ENCODE results near the gene CPA3.

CPA3 gene

DNA sequence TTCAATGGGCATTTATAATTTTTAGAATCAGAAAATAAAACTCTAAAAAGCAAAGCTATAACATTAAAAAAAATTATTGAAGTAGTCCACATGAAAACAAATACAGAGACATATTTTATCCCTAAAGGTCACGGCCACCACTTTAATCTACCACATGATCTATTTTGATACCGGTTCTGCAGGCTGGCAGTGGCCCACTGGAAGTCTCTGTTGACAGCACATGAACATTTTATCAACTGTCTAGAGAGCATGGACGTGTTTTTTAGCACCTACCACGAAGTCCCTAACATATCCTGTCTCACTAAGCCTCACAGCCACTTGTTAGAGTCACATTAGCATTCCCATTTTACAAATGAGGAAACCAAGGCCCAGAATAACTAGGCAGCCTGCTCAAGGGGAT lies 1.8 kb upstream of the CPA3 start:
- DNase-seq = no peak

DNA sequence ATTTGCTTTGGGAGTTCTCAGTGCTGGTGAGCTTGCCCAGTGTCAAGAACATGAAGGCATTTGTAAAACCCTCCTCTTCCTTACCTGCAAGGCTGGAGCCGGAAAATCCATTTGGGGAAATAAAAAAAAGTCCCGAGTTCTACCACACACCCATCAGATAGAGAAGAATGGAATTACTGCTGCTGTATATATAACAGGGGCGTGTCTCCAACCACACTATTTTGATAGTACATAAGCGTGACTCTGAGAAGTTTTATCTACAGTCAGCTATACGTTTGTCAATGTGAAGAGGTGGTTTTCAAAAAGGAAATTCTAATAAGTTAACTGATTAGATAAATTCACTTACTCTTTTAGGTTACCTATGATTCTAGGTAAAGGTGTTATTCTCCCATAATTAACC lies 1.3 kb upstream of the CPA3 start:
- no peak for DNase-seq

DNA sequence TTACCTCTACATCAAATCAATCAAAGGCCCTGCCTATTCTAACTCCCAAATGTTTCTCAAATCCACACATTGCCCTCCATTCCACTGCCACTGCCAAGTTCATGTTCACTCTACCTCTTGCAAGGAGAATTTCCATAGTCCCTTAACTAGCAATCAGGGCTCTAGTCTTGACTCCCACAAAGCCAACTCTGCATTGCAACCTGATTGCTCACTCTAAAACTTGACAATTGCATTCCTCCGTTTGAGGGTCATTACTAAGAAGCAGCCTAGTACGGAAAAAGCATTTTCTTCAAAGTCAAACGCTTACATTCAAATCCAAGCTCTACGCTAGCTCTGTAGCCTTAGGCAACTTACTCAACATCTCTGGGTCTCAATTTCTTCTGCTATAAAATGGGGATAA lies 1.2 kb downstream of the CPA3 start:
- no peak for DNase-seq

DNA sequence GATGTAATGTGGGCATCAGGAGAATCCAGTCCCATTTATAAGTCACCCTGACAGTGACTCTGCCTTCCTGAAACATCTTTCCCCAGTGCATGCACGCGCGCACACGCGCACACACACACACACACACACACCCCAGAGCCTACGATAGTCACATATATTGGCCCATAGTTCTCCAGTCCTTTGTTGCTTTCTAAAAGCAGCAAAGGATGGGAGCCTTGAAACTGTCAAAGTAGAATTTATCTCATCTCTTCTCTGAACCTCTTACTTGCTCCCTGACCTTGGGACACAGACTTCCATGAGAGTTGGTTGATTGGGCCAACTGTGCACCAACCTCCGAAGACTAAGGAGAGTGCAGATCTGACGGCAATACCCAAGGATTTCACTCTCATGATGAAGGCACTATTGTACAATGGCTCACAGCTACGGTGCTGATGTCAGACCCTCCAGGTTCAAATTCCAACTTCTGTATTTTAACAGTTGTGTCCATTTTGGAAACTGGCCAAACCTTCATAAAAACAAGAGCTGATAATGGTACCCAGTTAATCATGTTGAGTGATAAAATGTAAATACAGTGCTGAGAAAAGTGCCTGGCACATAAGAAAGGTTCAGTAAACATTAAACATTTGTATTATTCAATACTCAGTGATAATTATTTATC lies 8.3 kb downstream of the CPA3 start:
- DNase-seq = no peak

DNA sequence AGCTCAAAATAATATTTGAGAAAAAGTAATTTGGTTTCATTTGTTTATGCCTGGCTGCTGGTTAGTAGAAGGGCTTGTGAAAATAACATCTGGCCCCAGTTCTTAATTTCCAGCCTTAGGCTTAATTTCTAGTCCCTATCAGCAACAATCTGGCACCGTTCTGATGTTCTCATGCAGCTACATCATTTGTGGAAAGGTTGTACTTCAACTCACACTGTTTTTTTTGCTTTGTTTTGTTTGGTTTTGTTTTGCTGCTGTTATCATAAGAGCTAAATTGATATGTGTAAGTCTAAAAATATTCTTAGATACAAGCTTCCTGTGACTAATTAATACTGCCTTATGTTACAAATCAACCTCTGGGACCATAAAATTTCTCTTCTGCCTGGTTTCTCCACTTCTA lies 8.9 kb downstream of the CPA3 start:
- no peak for DNase-seq

DNA sequence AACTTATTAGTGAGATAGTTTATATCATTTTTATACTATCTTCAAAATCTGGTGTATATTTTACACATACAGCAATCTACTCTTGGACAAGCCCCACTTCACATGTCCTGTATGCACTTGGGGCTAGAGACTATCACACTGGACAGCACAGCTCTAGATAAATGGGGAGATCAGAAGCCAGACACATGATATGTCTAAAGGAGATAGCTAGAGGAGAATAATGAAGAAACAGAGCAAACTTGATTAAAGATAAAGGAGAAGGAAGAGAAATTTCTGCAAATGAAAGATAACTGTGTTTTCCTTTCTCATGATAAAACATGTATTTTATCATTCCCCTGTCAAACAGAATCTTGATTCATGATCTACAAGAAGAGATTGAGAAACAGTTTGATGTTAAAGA lies 13.0 kb downstream of the CPA3 start:
- no peak for DNase-seq

DNA sequence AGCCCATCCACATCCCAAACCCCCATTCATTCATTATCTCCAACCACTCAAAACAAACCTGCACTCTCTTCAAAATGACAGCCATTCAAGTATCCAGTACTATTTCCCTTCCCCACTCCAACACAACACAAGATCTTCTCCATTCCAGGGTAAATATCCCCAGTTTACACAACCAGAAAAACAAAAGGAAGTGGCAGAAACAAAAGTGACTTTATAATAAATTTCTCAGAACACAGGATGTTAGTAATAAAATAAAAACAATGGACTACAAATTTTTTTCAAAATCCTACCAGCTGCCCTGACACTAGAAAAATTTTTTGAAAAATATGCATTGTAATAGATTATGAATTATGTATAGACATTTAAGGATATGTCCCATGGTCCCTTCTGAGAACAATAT lies 14.2 kb downstream of the CPA3 start:
- DNase-seq = no peak

DNA sequence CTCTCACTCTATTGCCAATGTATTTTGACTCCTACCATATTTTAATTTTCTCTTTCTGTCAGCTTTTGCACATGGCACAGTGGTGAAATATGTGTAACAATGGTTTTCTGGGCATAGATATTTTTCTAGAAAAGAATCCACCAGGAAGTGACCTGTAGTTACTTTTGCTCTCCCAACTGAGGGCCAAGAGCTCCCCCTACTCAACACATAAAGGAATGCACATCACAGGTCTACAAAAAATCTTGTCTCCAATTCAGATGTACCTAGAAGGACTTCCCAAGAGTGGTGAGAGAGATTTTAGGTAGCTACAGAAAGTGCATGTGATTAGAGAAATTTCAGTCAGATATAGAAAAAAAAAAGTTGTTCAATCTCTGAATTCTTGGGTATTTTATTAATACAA lies 15.6 kb downstream of the CPA3 start:
- no peak for DNase-seq

DNA sequence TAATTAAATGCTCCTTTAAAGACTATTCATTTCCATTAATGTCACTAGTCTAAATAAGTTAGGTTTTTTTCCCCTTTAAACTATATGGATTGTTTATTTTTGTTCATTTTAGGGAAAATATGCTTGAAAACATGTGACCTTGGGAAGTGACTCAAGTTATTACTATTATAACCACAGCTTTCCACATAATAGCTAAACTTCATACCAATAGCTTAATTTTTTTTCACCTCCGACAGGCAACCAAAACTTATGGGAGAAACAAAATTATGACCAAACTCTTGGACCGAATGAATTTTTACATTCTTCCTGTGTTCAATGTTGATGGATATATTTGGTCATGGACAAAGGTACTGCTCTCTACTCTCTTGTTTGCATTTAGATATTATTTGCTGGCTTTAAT lies 16.2 kb downstream of the CPA3 start:
- DNase-seq = no peak

DNA sequence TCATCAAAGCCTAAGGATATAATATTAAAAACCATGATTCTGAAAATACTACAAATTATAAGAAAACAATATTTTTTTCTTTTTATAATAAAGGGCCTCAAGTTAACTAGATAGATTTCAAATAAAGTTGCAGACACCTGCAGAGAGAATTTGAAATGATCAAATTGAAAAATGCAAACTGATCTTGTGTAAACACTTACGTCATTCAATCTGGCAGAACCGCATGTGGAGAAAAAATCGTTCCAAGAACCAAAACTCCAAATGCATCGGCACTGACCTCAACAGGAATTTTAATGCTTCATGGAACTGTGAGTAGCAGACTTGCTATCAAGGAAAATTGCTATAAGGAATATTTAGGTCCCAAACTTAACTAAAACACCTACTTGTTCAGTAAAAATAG lies 17.2 kb downstream of the CPA3 start:
- DNase-seq = no peak

DNA sequence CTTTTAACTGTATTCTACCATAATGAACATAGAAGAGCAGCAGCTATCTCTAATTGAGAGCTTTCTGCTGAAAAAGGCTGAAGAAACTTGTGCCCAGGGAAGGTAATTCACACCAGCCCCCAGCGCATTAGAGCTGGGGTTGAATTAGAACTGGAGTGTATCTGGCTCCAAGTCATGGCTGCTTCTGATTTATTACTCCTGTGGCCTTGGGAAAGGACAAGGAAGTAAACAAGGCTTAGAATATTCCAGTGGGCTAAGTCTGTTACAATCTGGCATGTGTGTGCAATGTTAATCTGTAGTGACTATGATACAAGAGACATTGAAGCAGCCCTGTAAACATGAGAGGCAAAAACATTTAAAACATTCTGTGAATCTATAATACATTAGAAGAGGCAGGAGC lies 18.1 kb downstream of the CPA3 start:
- DNase-seq = no peak

DNA sequence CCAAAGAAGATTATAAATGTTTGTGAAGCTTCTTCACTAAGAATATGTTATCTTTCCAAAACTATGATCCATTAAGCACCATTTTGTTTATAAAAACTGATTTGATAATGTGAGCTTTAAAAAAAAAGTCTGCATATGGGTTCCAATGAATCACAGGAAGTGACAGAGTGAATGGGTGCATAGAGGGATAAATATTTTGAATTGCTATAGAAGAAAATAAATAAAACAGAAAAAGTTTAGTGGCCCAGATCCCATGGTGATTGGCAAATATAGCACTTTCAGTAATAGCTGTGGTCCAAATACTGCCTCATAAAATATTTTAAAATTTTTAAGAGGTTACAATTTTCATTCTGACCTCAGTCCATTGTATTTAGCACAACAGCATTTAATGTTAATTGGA lies 19.2 kb downstream of the CPA3 start:
- DNase-seq = no peak

DNA sequence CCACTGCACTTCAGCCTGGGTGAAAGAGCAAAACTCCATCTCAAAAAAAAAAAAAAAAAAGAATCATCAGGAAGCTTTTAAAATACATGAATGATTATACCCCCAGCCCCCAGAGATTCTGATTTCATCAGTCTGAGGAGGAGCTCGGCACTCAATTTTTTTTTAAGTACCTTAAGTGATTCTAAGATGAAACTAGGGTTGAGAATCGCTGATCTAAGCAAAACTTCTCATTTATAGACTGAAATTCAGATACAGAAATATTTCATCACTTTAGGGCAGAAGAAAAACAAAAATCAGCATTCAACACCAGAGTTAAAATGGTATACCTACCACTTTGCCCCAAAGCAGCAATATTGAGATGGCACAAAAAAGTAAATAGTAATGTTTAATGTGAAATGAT lies 24.7 kb downstream of the CPA3 start:
- DNase-seq = no peak

DNA sequence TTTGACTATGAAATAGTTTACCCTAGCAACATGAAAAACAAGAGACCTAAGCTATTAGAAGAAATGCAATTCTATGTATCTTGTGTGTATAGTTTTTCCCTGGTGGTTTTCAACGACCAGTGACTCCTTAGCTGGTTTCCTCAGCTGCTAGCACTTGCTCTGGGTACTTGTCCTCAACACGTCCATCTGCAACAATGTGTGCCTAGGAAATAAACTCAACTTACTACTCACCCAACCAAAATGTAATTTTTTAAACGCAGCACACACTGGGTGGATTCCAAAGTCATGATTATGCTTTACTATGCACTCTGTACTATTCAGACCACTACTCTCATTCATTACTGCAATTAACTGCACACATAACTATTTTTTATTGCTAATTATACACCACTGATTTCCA lies 31.0 kb downstream of the CPA3 start:
- DNase-seq = no peak

DNA sequence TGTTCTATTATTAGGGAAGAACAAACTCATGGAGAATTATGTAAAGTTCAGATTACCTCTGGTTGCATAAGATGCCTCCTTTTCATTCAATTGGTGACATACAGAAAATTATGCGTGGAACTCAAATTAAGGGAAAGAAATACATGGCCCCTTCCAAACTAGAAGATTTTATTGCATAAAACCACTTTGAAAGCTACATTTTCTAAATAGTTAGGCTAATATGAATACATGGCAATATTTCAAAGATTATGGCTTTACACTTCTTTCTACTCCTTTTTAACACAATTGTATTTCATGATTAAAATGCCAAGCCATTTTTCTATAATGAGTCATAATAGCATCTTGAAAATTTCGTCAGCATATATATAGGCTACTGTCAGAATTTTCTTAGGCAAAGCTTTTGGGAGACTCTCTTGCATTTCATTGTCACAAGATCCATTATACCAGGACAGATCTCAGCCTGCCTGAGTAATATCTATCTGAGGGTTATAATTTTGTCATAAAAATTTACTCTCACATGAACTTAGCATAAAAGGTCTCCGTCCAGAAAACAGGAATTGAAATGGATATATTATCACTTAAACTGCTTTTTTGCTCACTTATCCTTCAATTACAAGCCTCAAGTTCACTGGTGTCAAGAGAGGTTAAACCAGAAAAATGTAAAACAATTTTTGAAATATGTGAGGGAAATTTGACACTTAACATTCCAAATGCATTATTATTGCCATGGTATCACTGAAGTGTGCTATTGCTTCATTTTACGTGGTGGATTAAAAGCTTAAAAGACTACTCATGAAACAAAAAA lies 37.1 kb downstream of the CPA3 start:
- DNase-seq = no peak

DNA sequence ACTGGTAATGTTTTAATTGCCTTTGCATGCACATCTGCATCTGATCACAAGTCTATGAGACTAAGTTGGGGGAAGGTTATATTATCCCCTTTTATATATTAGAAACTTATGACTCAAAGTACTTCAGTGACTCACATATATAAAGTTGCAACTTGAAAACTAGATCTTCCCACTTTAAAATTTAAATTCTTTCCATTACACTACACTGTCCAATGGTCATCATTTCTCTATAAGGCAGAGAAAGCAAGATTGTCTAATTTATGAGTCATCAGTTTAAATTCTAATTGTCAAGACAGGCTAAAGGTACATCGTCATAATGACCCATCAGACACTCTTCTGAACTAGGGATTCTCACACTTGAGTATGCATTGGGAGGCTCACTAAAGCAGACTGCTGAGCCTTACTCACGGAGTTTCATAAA lies 37.9 kb downstream of the CPA3 start:
- DNase-seq = no peak

DNA sequence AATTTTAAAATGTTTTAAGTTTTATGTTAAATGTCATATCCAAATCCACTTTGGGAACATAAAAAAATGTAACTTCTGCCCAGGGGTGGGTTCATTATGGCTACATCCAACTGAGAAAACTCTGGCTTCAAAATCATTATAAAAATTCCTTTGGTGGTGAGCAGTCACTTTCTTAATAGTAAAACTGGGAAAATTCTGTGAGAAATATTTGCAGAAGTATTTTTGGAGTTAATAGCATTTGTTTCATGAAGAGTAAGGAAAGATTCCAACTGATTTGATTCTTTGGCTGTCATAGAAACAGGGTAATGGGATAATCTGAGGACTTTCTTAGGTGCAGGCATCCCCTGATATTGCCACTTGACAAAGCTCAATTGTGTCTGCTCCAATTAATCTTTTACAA lies 38.8 kb downstream of the CPA3 start:
- DNase-seq = no peak

DNA sequence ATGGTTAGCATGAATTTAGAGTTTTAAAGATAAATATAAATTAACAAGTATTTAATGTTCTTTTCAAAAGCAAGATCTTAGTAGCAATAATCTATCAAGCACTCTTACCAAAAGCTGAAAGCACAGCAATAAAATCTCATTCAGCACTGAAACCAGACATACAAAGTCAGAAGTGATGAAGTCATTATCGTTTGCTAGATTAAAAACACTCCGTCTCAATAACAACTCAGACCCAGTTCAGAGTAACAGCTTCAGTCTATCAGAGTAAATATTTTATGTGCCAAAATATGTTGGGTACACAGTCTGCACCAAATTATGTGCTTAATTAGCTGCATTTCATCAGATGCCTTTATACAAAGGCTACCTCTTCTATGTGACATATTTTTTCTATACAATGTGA lies 41.6 kb downstream of the CPA3 start:
- no peak for DNase-seq

DNA sequence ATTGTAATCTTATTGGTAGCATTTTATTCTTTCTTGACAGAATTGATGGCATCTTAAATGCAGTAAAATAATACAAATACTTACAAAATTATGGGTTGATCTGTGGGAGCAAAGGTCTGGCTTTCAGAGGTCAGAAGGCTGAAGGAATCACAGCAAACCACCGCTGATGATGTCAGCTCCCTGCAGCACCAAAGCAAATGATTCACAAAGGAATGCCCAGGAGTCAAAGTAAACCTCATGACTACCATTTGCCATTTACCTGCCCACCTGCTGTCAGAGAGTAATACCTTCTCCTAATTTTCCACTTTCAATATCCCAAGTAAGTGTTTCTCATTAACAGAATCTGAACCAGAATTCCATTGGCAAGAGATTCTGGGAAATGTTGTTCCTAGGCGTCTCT lies 46.1 kb downstream of the CPA3 start:
- no peak for DNase-seq

DNA sequence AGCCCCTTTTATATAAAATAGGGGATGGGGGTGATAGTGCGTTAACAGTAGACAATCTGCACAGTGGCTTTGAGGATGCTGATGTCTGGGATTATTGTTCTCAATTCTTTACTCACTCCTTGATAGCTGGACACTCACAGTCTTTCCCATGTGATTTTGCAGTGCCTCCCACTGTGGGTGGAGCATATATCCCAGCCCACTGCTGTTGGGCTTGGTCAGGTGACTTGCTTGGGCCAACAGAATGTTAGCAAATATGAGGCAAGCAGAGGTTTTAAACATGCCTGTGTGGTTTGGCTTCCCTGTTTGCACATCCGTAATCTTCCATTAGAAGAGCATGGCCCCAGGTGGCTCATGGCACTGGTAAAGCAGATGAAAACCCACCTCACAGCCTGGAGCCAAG lies 46.5 kb downstream of the CPA3 start:
- no peak for DNase-seq

DNA sequence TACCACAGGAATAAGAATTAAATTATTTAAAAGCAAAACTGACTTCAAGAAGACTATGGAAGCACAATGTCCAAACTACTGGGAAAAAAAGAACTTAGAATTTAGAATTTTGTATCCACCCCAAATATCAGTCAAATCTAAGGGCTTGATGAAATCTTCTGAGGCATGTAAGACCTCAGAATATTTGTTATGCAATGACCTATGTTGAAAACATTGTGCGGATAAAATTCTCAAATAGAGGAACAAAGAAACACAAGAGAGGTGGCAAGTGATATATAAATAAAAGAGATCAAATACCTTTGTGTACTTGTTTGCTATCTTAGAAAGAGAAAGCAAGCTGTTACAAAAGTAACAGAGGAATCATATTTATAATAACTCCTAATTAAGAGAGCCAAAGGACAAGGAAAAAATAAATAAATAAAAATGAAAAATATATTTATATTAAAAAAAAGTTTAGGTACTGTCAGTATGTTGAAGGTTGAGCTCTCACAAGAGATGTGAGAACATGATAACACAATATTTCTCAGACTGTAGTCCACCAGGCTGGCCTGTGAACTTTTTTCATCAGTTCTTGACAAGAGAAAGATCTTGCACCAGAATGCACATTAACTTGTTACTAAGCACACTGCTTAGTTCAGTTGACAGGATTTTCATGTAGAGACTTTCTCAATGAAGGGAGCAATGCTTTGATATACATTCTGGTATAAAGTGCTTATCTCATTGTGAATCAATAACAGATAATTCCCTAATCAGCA lies 50.0 kb downstream of the CPA3 start:
- DNase-seq = no peak

DNA sequence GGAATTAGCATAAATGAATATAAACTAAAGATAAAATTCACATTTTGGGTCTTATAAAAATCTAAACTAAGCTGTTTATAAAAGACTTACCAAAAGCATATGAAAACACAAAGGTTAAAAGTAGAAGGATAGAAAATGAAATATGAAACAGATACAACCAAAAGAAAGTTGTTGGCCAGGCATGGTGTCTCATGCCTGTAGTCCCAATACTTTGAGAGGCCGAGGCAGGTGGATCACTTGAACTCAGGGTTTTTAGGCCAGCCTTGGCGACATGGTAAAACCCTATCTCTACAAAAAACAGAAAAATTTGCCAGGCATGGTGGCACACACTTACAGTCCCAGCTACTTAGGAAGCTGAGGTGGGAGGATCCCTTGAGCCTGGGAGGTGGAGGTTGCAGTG lies 51.0 kb downstream of the CPA3 start:
- DNase-seq = no peak

DNA sequence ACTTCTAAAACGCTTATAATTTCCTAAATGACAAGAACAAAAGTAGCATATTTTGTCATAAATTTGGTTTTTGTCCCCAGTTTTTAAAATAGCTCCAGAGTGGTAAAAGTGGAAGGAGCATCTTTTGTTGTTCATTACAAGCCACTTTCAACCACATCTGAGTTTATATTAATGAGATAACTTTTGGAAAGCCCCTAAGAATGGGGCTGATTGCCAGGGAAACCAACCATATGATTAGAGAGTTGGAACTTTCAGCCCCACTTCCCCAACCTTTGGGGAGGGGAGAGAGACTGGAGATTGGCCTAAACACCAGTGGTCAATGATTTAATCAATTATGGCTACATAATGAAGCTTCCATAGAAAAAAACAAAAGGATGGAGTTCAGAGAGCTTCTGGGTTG lies 57.4 kb downstream of the CPA3 start:
- no peak for DNase-seq

DNA sequence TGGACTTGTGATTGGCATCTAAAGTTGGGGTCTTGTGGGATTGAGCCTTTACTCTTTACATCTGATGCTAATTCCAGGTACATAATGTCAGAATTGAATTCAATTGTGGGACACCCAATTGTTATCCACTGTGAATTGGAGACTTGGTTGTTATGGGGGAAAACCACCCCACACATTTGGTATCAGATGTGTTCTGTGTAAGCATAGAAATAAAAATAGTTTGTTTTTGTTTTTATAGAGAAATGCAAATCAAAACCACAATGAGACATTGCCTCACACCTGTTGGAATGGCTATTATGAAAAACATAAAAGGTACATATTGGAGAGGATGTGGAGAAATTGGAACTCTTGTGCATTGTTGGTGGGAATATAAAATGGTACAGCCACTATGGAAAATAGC lies 58.5 kb downstream of the CPA3 start:
- no peak for DNase-seq

Measured in activated T-cell treated with anti-CD3 and anti-CD28 coated beads, Interleukin-2, amount 50 U/mL, for 48 hours (primary cell).